Measurements from ENCODE around the gene BCAR3. TPM values are rescaled to one million over a fixed set of nuclear protein-coding genes. Genes with fewer than 3 reads are reported as not detected.

BCAR3 gene
- total RNA-seq, 3 donors from 2014 or later (not counting 1 experiment from before 2014, with no cell fraction given): 0.52 to 6.5 (median 2.4) TPM

- 90% methylated on average over 4 of the region's 5 CpGs for WGBS (ENCODE audit: insufficient coverage)
These were observed 8.0 kb upstream of the BCAR3 start for GRCh38 chr1:93689521-93690223.

GRCh38 chr1:93687542-93687941 is 5.9 kb upstream of the BCAR3 start:
- Mint-ChIP-seq H3K27me3 (ENCODE audit: low read depth in 2 of 2) (peaks cover 0 to 11% of the 10 kb centered on the region in 2 donors), H3K27ac (no peak overlapping the region), H3K4me3 (no peak overlapping the region), H3K4me1 (no peaks in the 10 kb centered on the region), H3K36me3 (no peaks in the 10 kb centered on the region), H3K9me3 (no peaks in the 10 kb centered on the region)
- ATAC-seq: no peak
- no peaks in the 10 kb centered on the region for H3K9me3 ChIP-seq (ENCODE audit: control insufficient read depth, insufficient read depth, low read length)
- H3K27ac ChIP-seq (ENCODE audit: low read length): no peak overlapping the region
- TF ChIP-seq CTCF (IDR thresholded peaks at IDR 0.05): no peak
- H3K4me3 ChIP-seq (ENCODE audit: low read length): no peak overlapping the region
- H3K4me1 ChIP-seq (ENCODE audit: control insufficient read depth, insufficient read depth, low read length): peaks cover 1% of the 10 kb centered on the region
- intact Hi-C loops (cut with micrococcal nuclease): no loop called here
- WGBS (ENCODE audit: insufficient coverage): 87% methylated on average over 2 of the region's 2 CpGs
- peaks cover 2% of the 10 kb centered on the region for H3K27me3 ChIP-seq (ENCODE audit: control insufficient read depth, insufficient read depth, low read length)
- no peaks in the 10 kb centered on the region for H3K36me3 ChIP-seq (ENCODE audit: control insufficient read depth, insufficient read depth, low read length)
- no peak for DNase-seq

More at GRCh38 chr1:93689521-93690223, 8.0 kb upstream of the BCAR3 start:
- H3K4me1 Mint-ChIP-seq: no peaks in the 10 kb centered on the region
- no peaks in the 10 kb centered on the region for H3K9me3 Mint-ChIP-seq
- Histone ChIP-seq H3K4me3 (ENCODE audit: low read length) (no peak overlapping the region), H3K27ac (ENCODE audit: low read length) (no peak overlapping the region), H3K36me3 (ENCODE audit: control insufficient read depth, insufficient read depth, low read length) (no peaks in the 10 kb centered on the region), H3K9me3 (ENCODE audit: control insufficient read depth, insufficient read depth, low read length) (no peaks in the 10 kb centered on the region), H3K4me1 (ENCODE audit: control insufficient read depth, insufficient read depth, low read length) (peaks cover 17% of the 10 kb centered on the region), H3K27me3 (ENCODE audit: control insufficient read depth, insufficient read depth, low read length) (no peaks in the 10 kb centered on the region)
- no peak overlapping the region for H3K4me3 Mint-ChIP-seq
- TF ChIP-seq CTCF (IDR thresholded peaks at IDR 0.05): no peak
- no peaks in the 10 kb centered on the region for H3K36me3 Mint-ChIP-seq
- DNase-seq: no peak
- intact Hi-C loops (cut with micrococcal nuclease): no loop called here
- H3K27me3 Mint-ChIP-seq (ENCODE audit: low read depth in 2 of 2): peaks cover 0 to 3% of the 10 kb centered on the region in 2 donors
- no peak overlapping the region for H3K27ac Mint-ChIP-seq
- no peak for ATAC-seq

- WGBS (ENCODE audit: insufficient coverage): 90% methylated on average over 2 of the region's 3 CpGs
- intact Hi-C loops (cut with micrococcal nuclease): no loop called here
- H3K36me3 Mint-ChIP-seq: no peaks in the 10 kb centered on the region
- no peak overlapping the region for H3K4me3 ChIP-seq (ENCODE audit: low read length)
- DNase-seq: no peak
- H3K27me3 Mint-ChIP-seq (ENCODE audit: low read depth in 2 of 2): peaks cover 7 to 20% of the 10 kb centered on the region in 2 donors
- H3K4me1 Mint-ChIP-seq: peaks cover 5 to 6% of the 10 kb centered on the region in 2 donors
- H3K27ac Mint-ChIP-seq: no peak overlapping the region
- no peaks in the 10 kb centered on the region for H3K9me3 Mint-ChIP-seq
- H3K27ac ChIP-seq (ENCODE audit: low read length): no peak overlapping the region
- no peak for TF ChIP-seq CTCF (IDR thresholded peaks at IDR 0.05)
- H3K9me3 ChIP-seq (ENCODE audit: control insufficient read depth, insufficient read depth, low read length): no peaks in the 10 kb centered on the region
- H3K4me1 ChIP-seq (ENCODE audit: control insufficient read depth, insufficient read depth, low read length): peaks cover 5% of the 10 kb centered on the region
- no peak overlapping the region for H3K4me3 Mint-ChIP-seq
- peaks cover 5% of the 10 kb centered on the region for H3K27me3 ChIP-seq (ENCODE audit: control insufficient read depth, insufficient read depth, low read length)
- no peak for ATAC-seq
- H3K36me3 ChIP-seq (ENCODE audit: control insufficient read depth, insufficient read depth, low read length): no peaks in the 10 kb centered on the region
These were observed 5.0 kb upstream of the BCAR3 start for GRCh38 chr1:93686504-93687250.

Measured in natural killer cell (primary cell).